ENCODE measurements around the gene CTTNBP2NL. TPM values are rescaled to one million over a fixed set of nuclear protein-coding genes. Genes with fewer than 3 reads are reported as not detected.
"Not testable (repeated sequence)": the region's sequence is repeated elsewhere in the genome, so short reads cannot be mapped to it uniquely, and the experiment has no call there.

CTTNBP2NL gene
- polyA plus RNA-seq, 4 donors, result 3.8 to 27.5 (median 6.6) TPM

DNA sequence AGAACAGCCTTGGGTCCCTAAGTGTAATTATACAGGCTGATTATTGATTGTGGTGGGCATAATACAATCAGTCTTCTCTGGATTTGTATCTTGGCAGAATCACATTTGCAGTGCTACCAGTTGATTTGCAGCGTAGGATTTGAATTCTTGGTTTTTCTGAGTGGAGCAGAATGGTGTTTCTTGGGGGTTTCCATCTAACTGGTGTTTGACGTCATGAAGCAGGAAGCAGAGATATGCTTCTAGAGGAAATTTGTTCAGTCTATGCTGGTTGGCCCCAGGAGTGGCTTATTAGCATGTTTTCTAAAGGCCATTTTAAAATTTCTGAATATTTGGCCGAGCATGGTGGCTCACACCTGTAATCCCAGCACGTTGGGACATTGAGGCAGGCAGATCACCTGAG, 3.4 kb downstream of the CTTNBP2NL start:
- WGBS, 3 donors, result 72 to 83% (median 75%) methylated on average over 4 of the region's 4 CpGs
- FAIRE-seq (no peak), DNase-seq (no peak)
- peaks cover 3 to 11% (median 3%) of the 10 kb centered on the region in 3 donors for H3K4me1 ChIP-seq (ENCODE audit: control insufficient read depth in 3 of 3, insufficient read depth in 2 of 3, low read depth in 1 of 3, low read length in 2 of 3)
- no peak overlapping the region for H3K4me3 ChIP-seq (ENCODE audit: low read depth in 1 of 3, low read length in 3 of 3)
- H3K9me3 ChIP-seq (ENCODE audit: control insufficient read depth in 2 of 2, insufficient read depth in 1 of 2, low read depth in 1 of 2, low read length in 1 of 2), result no peaks in the 10 kb centered on the region
- H3K27ac ChIP-seq (ENCODE audit: low read depth in 1 of 3, low read length in 2 of 3), result no peak overlapping the region
- no peaks in the 10 kb centered on the region for H3K36me3 ChIP-seq (ENCODE audit: control insufficient read depth in 3 of 3, insufficient read depth in 2 of 3, low read depth in 1 of 3, low read length in 3 of 3)
- no peaks in the 10 kb centered on the region for H3K27me3 ChIP-seq (ENCODE audit: control insufficient read depth in 3 of 3, insufficient read depth in 3 of 3, low read length in 3 of 3)

DNA sequence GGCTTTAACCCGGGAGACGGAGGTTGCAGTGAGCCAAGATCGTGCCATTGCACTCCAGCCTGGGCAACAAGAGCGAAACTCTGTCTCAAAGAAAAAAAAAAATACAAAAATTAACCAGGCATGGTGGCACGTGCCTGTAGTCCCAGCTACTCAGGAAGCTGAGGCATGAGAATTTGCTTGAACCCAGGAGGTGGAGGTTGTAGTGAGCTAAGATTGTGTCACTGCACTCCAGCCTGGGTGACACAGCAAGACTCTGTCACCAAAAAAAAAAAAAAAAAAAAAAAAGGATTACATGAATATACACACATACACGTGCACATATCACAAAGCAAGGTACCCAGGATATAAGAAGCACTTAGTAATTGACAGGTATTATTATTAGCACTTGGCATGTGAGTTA, 4.7 kb downstream of the CTTNBP2NL start:
- not testable (repeated sequence) for H3K4me3 ChIP-seq (ENCODE audit: low read depth in 1 of 3, low read length in 3 of 3); FAIRE-seq; H3K9me3 ChIP-seq (ENCODE audit: control insufficient read depth in 2 of 2, insufficient read depth in 1 of 2, low read depth in 1 of 2, low read length in 1 of 2); DNase-seq; H3K36me3 ChIP-seq (ENCODE audit: control insufficient read depth in 3 of 3, insufficient read depth in 2 of 3, low read depth in 1 of 3, low read length in 3 of 3); H3K27me3 ChIP-seq (ENCODE audit: control insufficient read depth in 3 of 3, insufficient read depth in 3 of 3, low read length in 3 of 3); H3K27ac ChIP-seq (ENCODE audit: low read depth in 1 of 3, low read length in 2 of 3); H3K4me1 ChIP-seq (ENCODE audit: control insufficient read depth in 3 of 3, insufficient read depth in 2 of 3, low read depth in 1 of 3, low read length in 2 of 3)
- WGBS, 3 donors, result 86 to 90% (median 87%) methylated on average over 6 of the region's 6 CpGs

DNA sequence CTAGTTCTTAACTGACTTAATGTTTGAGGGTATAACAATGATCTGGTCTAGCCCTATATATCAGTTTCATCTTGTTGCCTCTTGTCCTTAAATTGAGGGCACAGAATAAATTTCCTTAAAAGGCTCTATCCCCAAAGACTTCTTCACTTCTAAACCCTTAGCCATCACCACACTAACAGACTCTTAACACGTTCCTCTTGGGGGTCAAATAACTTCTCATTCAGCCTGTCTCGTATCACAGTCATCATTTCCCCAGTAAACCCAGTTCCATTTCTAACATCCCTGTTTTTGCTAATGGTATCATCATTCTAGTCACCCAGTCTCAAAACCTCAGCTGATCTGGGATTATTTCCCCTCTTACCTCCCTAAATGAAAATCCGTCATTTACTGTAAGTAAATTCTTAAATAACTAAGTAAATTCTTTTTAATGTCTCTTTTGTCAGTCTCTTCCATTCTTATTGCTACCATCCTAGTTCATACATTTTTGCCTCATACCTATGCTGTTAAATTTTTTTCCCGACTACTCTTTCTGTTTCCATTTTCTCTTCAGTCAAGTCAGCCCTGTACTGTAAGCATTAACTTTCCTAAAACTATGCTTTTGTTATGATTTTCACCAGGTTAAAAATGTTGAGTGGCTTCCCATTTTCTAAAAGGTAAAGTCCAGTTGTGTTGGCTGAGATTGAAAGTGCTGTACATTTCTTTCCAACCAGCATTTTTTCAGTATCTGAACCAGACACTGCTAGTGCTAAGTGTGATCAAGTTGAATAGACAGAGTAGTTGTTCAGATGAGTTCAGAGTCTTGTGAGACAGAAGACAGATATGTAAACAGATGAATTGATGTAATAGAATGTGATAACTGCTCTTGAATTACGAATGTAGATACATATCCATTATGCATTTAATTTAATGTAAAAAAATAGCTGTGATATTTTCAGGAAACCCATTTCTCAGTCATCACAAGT, 6.9 kb downstream of the CTTNBP2NL start:
- Histone ChIP-seq H3K27ac (ENCODE audit: low read depth in 1 of 3, low read length in 2 of 3) (no peak overlapping the region), H3K27me3 (ENCODE audit: control insufficient read depth in 3 of 3, insufficient read depth in 3 of 3, low read length in 3 of 3) (no peaks in the 10 kb centered on the region), H3K9me3 (ENCODE audit: control insufficient read depth in 2 of 2, insufficient read depth in 1 of 2, low read depth in 1 of 2, low read length in 1 of 2) (no peaks in the 10 kb centered on the region), H3K4me3 (ENCODE audit: low read depth in 1 of 3, low read length in 3 of 3) (no peak overlapping the region), H3K4me1 (ENCODE audit: control insufficient read depth in 3 of 3, insufficient read depth in 2 of 3, low read depth in 1 of 3, low read length in 2 of 3) (peaks cover 0 to 3% (median 0%) of the 10 kb centered on the region in 3 donors), H3K36me3 (ENCODE audit: control insufficient read depth in 3 of 3, insufficient read depth in 2 of 3, low read depth in 1 of 3, low read length in 3 of 3) (peaks cover 0 to 3% (median 0%) of the 10 kb centered on the region in 3 donors)
- no peak for DNase-seq
- FAIRE-seq, result no peak
- 73 to 81% (median 80%) methylated on average over 5 of the region's 5 CpGs for WGBS, 3 donors

DNA sequence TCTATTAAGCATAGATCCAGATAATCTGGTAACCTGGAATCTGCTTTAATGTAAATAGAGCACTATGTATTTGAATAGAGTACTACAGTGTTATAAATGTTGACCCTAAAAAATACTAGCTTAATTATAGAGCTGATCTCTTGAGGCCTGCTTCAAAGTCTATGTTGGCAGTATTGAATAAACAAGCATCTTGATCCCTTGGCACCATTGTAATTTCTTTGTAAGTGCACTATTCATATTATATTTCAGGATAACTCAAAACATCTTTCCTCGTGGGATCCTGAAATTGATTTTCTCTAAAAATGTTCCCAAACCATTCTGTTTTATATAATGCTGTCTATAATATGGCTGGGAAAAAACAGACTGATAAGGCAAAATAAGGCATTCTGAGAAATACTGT, 10.8 kb downstream of the CTTNBP2NL start:
- WGBS, 3 donors, result 68 to 77% (median 75%) methylated on average over 1 of the region's 1 CpG
- Histone ChIP-seq H3K27me3 (ENCODE audit: control insufficient read depth in 3 of 3, insufficient read depth in 3 of 3, low read length in 3 of 3) (no peaks in the 10 kb centered on the region), H3K4me3 (ENCODE audit: low read depth in 1 of 3, low read length in 3 of 3) (no peak overlapping the region), H3K36me3 (ENCODE audit: control insufficient read depth in 3 of 3, insufficient read depth in 2 of 3, low read depth in 1 of 3, low read length in 3 of 3) (peaks cover 0 to 3% (median 0%) of the 10 kb centered on the region in 3 donors), H3K9me3 (ENCODE audit: control insufficient read depth in 2 of 2, insufficient read depth in 1 of 2, low read depth in 1 of 2, low read length in 1 of 2) (no peaks in the 10 kb centered on the region), H3K27ac (ENCODE audit: low read depth in 1 of 3, low read length in 2 of 3) (no peak overlapping the region), H3K4me1 (ENCODE audit: control insufficient read depth in 3 of 3, insufficient read depth in 2 of 3, low read depth in 1 of 3, low read length in 2 of 3) (no peaks in the 10 kb centered on the region)
- no peak for FAIRE-seq
- no peak for DNase-seq

DNA sequence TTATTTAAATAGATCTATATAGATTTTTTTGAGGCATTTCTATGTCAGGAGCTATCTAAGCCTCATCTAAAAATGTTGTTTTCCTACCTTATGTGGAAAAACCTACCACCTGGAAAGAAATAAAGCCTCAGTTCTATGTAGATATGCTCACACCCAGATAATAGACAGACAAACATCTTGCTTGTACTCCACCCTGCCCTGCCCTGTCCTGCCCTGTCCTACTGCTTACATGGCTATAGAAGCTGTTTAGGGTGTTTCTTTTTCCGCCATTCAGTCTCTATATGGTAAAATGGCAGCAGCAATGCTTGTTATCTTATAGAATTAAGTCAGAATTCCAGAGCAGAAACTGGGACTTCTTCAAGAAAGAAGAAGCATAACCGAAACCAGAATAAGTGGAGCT, 13.4 kb downstream of the CTTNBP2NL start:
- WGBS, 3 donors, result 91 to 95% (median 93%) methylated on average over 2 of the region's 2 CpGs
- Histone ChIP-seq H3K27ac (ENCODE audit: low read depth in 1 of 3, low read length in 2 of 3) (no peak overlapping the region), H3K4me1 (ENCODE audit: control insufficient read depth in 3 of 3, insufficient read depth in 2 of 3, low read depth in 1 of 3, low read length in 2 of 3) (no peaks in the 10 kb centered on the region), H3K27me3 (ENCODE audit: control insufficient read depth in 3 of 3, insufficient read depth in 3 of 3, low read length in 3 of 3) (no peaks in the 10 kb centered on the region), H3K9me3 (ENCODE audit: control insufficient read depth in 2 of 2, insufficient read depth in 1 of 2, low read depth in 1 of 2, low read length in 1 of 2) (no peaks in the 10 kb centered on the region), H3K4me3 (ENCODE audit: low read depth in 1 of 3, low read length in 3 of 3) (no peak overlapping the region), H3K36me3 (ENCODE audit: control insufficient read depth in 3 of 3, insufficient read depth in 2 of 3, low read depth in 1 of 3, low read length in 3 of 3) (peaks cover 0 to 12% (median 0%) of the 10 kb centered on the region in 3 donors)
- DNase-seq (peak in 1 of 2 donors; percentile 22), FAIRE-seq (no peak)

DNA sequence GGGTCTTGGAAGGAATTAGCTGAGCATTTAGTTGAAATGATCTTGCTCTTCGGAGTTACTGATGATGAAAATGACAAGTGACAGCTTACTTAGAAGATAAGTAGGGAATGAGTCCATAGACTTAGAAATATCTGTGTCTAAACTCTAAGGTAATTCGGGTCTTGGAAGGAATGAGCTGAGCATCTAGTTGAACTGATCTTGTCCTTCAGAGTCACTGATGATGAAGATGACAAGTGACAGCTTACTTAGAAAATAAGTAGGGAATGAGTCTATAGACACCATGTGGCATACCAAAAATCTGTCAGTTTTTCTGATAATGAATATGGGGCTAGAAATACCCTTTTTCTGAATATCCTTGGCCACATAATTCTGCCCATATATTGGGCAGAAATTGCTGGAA, 14.7 kb downstream of the CTTNBP2NL start:
- H3K27me3 ChIP-seq (ENCODE audit: control insufficient read depth in 3 of 3, insufficient read depth in 3 of 3, low read length in 3 of 3), result no peaks in the 10 kb centered on the region
- no peaks in the 10 kb centered on the region for H3K4me1 ChIP-seq (ENCODE audit: control insufficient read depth in 3 of 3, insufficient read depth in 2 of 3, low read depth in 1 of 3, low read length in 2 of 3)
- FAIRE-seq (no peak), DNase-seq (no peak)
- peaks cover 0 to 19% (median 2%) of the 10 kb centered on the region in 3 donors for H3K36me3 ChIP-seq (ENCODE audit: control insufficient read depth in 3 of 3, insufficient read depth in 2 of 3, low read depth in 1 of 3, low read length in 3 of 3)
- no peak overlapping the region for H3K4me3 ChIP-seq (ENCODE audit: low read depth in 1 of 3, low read length in 3 of 3)
- H3K27ac ChIP-seq (ENCODE audit: low read depth in 1 of 3, low read length in 2 of 3), result no peak overlapping the region
- H3K9me3 ChIP-seq (ENCODE audit: control insufficient read depth in 2 of 2, insufficient read depth in 1 of 2, low read depth in 1 of 2, low read length in 1 of 2), result no peaks in the 10 kb centered on the region
- 66 to 88% (median 85%) methylated on average over 2 of the region's 2 CpGs for WGBS, 3 donors

DNA sequence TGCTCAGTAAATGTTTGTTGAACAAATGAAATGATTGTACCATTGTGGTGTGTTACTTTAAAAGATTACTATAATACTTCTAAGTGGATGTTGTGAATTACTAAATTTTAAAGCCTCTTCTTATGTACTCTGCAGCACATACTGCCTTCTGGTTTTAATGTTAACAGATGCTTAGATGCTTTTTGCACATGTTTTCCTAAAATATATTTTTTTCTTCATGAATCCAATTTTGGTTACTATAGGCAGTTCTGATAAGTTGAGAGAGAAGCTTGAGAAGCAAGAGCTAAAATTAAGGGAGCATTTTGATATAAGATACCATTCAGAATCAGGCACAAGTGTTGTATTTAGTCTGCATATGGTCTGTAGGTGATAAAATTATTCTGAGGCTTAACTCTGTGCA, 21.3 kb downstream of the CTTNBP2NL start:
- Histone ChIP-seq H3K27me3 (ENCODE audit: control insufficient read depth in 3 of 3, insufficient read depth in 3 of 3, low read length in 3 of 3) (no peaks in the 10 kb centered on the region), H3K4me3 (ENCODE audit: low read depth in 1 of 3, low read length in 3 of 3) (no peak overlapping the region), H3K9me3 (ENCODE audit: control insufficient read depth in 2 of 2, insufficient read depth in 1 of 2, low read depth in 1 of 2, low read length in 1 of 2) (no peaks in the 10 kb centered on the region), H3K4me1 (ENCODE audit: control insufficient read depth in 3 of 3, insufficient read depth in 2 of 3, low read depth in 1 of 3, low read length in 2 of 3) (no peaks in the 10 kb centered on the region), H3K36me3 (ENCODE audit: control insufficient read depth in 3 of 3, insufficient read depth in 2 of 3, low read depth in 1 of 3, low read length in 3 of 3) (peaks cover 0 to 27% (median 6%) of the 10 kb centered on the region in 3 donors), H3K27ac (ENCODE audit: low read depth in 1 of 3, low read length in 2 of 3) (no peak overlapping the region)
- no peak for DNase-seq
- no peak for FAIRE-seq

DNA sequence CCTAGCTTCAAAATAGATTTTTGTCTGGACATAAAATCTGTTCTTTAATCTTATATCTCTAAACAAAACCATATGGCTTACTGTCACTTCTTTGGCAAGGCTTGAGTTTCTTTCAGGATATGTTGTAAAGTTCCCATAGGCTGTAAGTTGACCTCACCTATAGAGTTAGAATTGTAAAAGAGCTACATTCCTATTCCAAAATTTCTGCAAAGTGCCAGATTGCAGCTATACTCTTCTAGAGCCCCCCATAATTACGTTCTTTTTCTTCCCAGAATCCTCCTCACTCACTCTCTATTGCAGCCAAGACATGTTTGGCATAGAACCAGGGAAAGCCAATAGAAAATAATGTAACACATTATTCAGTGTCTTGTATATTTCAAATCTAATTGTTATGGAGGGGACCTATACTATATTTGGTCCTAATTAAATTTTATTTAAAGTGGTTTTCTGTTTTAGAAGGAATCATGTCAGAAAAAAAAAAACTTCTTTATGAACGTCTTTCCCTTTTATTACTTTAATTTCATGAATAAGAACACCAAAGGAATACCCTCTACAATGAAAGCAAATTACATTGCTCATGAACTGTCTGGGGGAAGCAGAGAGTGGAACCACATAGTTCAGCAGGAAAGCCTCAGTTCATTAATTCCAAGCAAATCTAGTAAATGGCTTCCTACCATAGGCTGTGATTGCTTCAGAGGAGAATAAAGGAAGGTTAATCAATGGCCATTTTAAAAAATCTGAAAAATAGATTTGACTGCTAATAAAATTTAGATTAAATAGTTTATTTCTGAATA, 22.3 kb downstream of the CTTNBP2NL start:
- no peaks in the 10 kb centered on the region for H3K27me3 ChIP-seq (ENCODE audit: control insufficient read depth in 3 of 3, insufficient read depth in 3 of 3, low read length in 3 of 3)
- no peak for FAIRE-seq
- peaks cover 0 to 28% (median 9%) of the 10 kb centered on the region in 3 donors for H3K36me3 ChIP-seq (ENCODE audit: control insufficient read depth in 3 of 3, insufficient read depth in 2 of 3, low read depth in 1 of 3, low read length in 3 of 3)
- H3K27ac ChIP-seq (ENCODE audit: low read depth in 1 of 3, low read length in 2 of 3), result no peak overlapping the region
- no peaks in the 10 kb centered on the region for H3K4me1 ChIP-seq (ENCODE audit: control insufficient read depth in 3 of 3, insufficient read depth in 2 of 3, low read depth in 1 of 3, low read length in 2 of 3)
- no peak overlapping the region for H3K4me3 ChIP-seq (ENCODE audit: low read depth in 1 of 3, low read length in 3 of 3)
- no peaks in the 10 kb centered on the region for H3K9me3 ChIP-seq (ENCODE audit: control insufficient read depth in 2 of 2, insufficient read depth in 1 of 2, low read depth in 1 of 2, low read length in 1 of 2)
- no peak for DNase-seq
- 63 to 86% (median 78%) methylated on average over 2 of the region's 2 CpGs for WGBS, 3 donors

Data from small intestine (tissue), 7 donors.